H1 (cell line): ENCODE data around the gene KRT3. TPM values are rescaled to one million over a fixed set of nuclear protein-coding genes. Genes with fewer than 3 reads are reported as not detected.

Experiments used
- CTCF ChIA-PET: fragments of 300-600 bp; sonication (Branson Sonifier 250); formaldehyde crosslinking; loops from one replicate; lab custom pipeline; 2021; ENCODE audit not compliant: partially characterized antibody; lab: Charles Lee
- POLR2A ChIA-PET: fragments of 300-600 bp; sonication (Branson Sonifier 250); formaldehyde crosslinking; loops from one replicate; lab custom pipeline; 2021; ENCODE audit warnings: inconsistent platforms; ENCODE audit not compliant: partially characterized antibody; lab: Charles Lee
- DNase-seq, 2 experiments: peaks; one replicate each; pipeline versions ENCODE4 v3.0.0 to v3.0.0-alpha.2; 2010 to 2022; ENCODE audit warnings: low spot score in 2 of 2, low read depth in 1 of 2, mixed read lengths in 1 of 2
- FAIRE-seq: peaks from 2 replicates; lab custom pipeline; 2011; peaks lifted over from hg19 to GRCh38; lab: Jason Lieb, UNC
- H2AFZ ChIP-seq: 2 replicates; pipeline ENCODE4 v1.8.1; 2012; ENCODE audit warnings: low read length, inconsistent platforms
- H2AK5ac ChIP-seq: 2 replicates; pipeline ENCODE4 v1.6.1; 2013; ENCODE audit warnings: low read depth, low read length
- H2BK120ac ChIP-seq: replicated peaks from 2 replicates; pipeline ENCODE3; 2013; ENCODE audit warnings: low read depth, low read length, inconsistent platforms
- H2BK12ac ChIP-seq: 2 replicates; pipeline ENCODE4 v1.6.1; 2013; ENCODE audit warnings: low read depth, low read length
- H2BK15ac ChIP-seq: 2 replicates; pipeline ENCODE4 v1.6.1; 2013; ENCODE audit warnings: low read length
- H2BK20ac ChIP-seq: 2 replicates; pipeline ENCODE4 v1.6.1; 2013; ENCODE audit warnings: low read length
- H2BK5ac ChIP-seq: 2 replicates; pipeline ENCODE4 v1.6.1; 2013; ENCODE audit warnings: low read depth, low read length
- H3K14ac ChIP-seq: 2 replicates; pipeline ENCODE4 v1.6.1; 2013; ENCODE audit warnings: inconsistent platforms; ENCODE audit not compliant: insufficient read length
- H3K18ac ChIP-seq: 2 replicates; pipeline ENCODE4 v1.6.1; 2013; ENCODE audit warnings: low read length; ENCODE audit errors: extremely low read depth
- H3K23ac ChIP-seq: 2 replicates; pipeline ENCODE4 v1.6.1; 2013; ENCODE audit warnings: inconsistent platforms; ENCODE audit not compliant: insufficient read length
- H3K23me2 ChIP-seq: 2 replicates; pipeline ENCODE4 v1.6.1; 2013; ENCODE audit warnings: low read depth, low read length
- H3K27ac ChIP-seq: 2 replicates; pipeline ENCODE4 v1.6.1; 2011; ENCODE audit warnings: low read depth, low read length, inconsistent platforms
- H3K27me3 ChIP-seq, 4 experiments: replicated peaks in 1 of 4; 1 replicate in 1 of 4; 2 replicates in 3 of 4; pipeline versions ENCODE4 v1.6.1 to v1.8.1; 2011 to 2013; ENCODE audit warnings: low read length in 3 of 4, mild to moderate bottlenecking in 3 of 4, inconsistent platforms in 2 of 4, mixed read lengths in 2 of 4, moderate library complexity in 1 of 4; ENCODE audit not compliant: control insufficient read depth in 3 of 4, insufficient read depth in 3 of 4; ENCODE audit errors: extremely low read depth in 1 of 4
- H3K36me3 ChIP-seq, 4 experiments: 2 replicates each; pipeline versions ENCODE4 v1.6.1 to v1.8.1; 2011 to 2013; ENCODE audit warnings: mild to moderate bottlenecking in 4 of 4, low read length in 3 of 4, moderate library complexity in 2 of 4, control low read depth in 1 of 4, inconsistent platforms in 1 of 4; ENCODE audit not compliant: insufficient read depth in 4 of 4, control insufficient read depth in 2 of 4
- H3K4ac ChIP-seq: replicated peaks from 2 replicates; pipeline ENCODE3; 2013; ENCODE audit warnings: low read length, low read depth, mixed read lengths, inconsistent platforms; ENCODE audit not compliant: insufficient read length
- H3K4me1 ChIP-seq, 4 experiments: replicated peaks in 1 of 4; 1 replicate in 1 of 4; 2 replicates in 3 of 4; pipeline versions ENCODE4 v1.6.1 to v1.8.1; 2011 to 2013; ENCODE audit warnings: low read length in 3 of 4, inconsistent platforms in 2 of 4, mixed read lengths in 1 of 4; ENCODE audit not compliant: insufficient read depth in 4 of 4, control insufficient read depth in 3 of 4
- H3K4me2 ChIP-seq, 2 experiments: 2 replicates each; pipeline versions ENCODE4 v1.6.1 to v1.8.1; 2011 to 2013; ENCODE audit warnings: low read depth in 2 of 2, low read length in 2 of 2, control low read depth in 1 of 2, inconsistent platforms in 1 of 2, mild to moderate bottlenecking in 1 of 2; ENCODE audit not compliant: insufficient read depth in 1 of 2
- H3K4me3 ChIP-seq, 4 experiments: fragments of 200-600, 300-600 bp in 1 of 4; sonication (generic), shearing (Covaris generic), sonication (Bioruptor Twin) in 1 of 4; 2 replicates each; pipeline versions ENCODE4 v1.5.1 to v1.8.1; 2011 to 2016; ENCODE audit warnings: low read length in 4 of 4, low read depth in 3 of 4, control low read depth in 2 of 4, inconsistent platforms in 2 of 4, mild to moderate bottlenecking in 2 of 4, mixed read lengths in 1 of 4, moderate library complexity in 1 of 4; ENCODE audit not compliant: insufficient read depth in 2 of 4; ENCODE audit errors: extremely low read depth in 1 of 4
- H3K56ac ChIP-seq: replicated peaks from 2 replicates; pipeline ENCODE3; 2013; ENCODE audit warnings: low read depth, mild to moderate bottlenecking, mixed read lengths, low read length, inconsistent platforms; ENCODE audit not compliant: insufficient read length
- H3K79me1 ChIP-seq: 2 replicates; pipeline ENCODE4 v1.6.1; 2013; ENCODE audit warnings: low read depth, low read length, control low read depth
- H3K79me2 ChIP-seq, 2 experiments: 2 replicates each; pipeline versions ENCODE4 v1.6.1 to v1.8.1; 2012 to 2013; ENCODE audit warnings: low read length in 2 of 2, mild to moderate bottlenecking in 2 of 2, inconsistent platforms in 1 of 2; ENCODE audit not compliant: insufficient read depth in 2 of 2, control insufficient read depth in 1 of 2
- H3K9ac ChIP-seq, 4 experiments: replicated peaks in 1 of 4; 1 replicate in 1 of 4; 2 replicates in 3 of 4; pipeline versions ENCODE4 v1.6.1 to v1.8.1; 2011 to 2013; ENCODE audit warnings: low read depth in 3 of 4, low read length in 3 of 4, control low read depth in 2 of 4, mild to moderate bottlenecking in 2 of 4, moderate library complexity in 2 of 4, inconsistent platforms in 1 of 4; ENCODE audit errors: extremely low read depth in 1 of 4
- H3K9me3 ChIP-seq, 2 experiments: 2 replicates each; pipeline versions ENCODE4 v1.6.1 to v1.8.1; 2012 to 2013; ENCODE audit warnings: mild to moderate bottlenecking in 2 of 2, moderate library complexity in 2 of 2, control low read depth in 1 of 2, inconsistent platforms in 1 of 2, low read depth in 1 of 2, low read length in 1 of 2, mixed read lengths in 1 of 2; ENCODE audit not compliant: insufficient read depth in 2 of 2
- H4K20me1 ChIP-seq, 2 experiments: replicated peaks in 1 of 2; 2 replicates each; pipeline versions ENCODE3 to v1.8.1; 2011 to 2013; ENCODE audit warnings: inconsistent platforms in 2 of 2, low read length in 2 of 2, mild to moderate bottlenecking in 1 of 2; ENCODE audit not compliant: insufficient read depth in 2 of 2, control insufficient read depth in 1 of 2
- H4K5ac ChIP-seq: 2 replicates; pipeline ENCODE4 v1.6.1; 2013; ENCODE audit warnings: low read length, low read depth, mixed read lengths, inconsistent platforms; ENCODE audit not compliant: insufficient read length
- H4K8ac ChIP-seq: 2 replicates; pipeline ENCODE4 v1.8.0; 2013; ENCODE audit warnings: mild to moderate bottlenecking, moderate library complexity, low read length, inconsistent platforms; ENCODE audit not compliant: insufficient read depth; ENCODE audit errors: extremely low read depth
- H4K91ac ChIP-seq: replicated peaks from 2 replicates; pipeline ENCODE3; 2013; ENCODE audit warnings: low read length, mixed read lengths, inconsistent platforms; ENCODE audit not compliant: insufficient read length
- EP300 ChIP-seq, 2 experiments: IDR thresholded peaks; 1 replicate in 1 of 2; 2 replicates in 1 of 2; pipeline ENCODE4 v1.6.1; 2011 to 2012; ENCODE audit warnings: low read depth in 2 of 2, low read length in 2 of 2, mild to moderate bottlenecking in 2 of 2, borderline replicate concordance in 1 of 2, inconsistent platforms in 1 of 2, moderate library complexity in 1 of 2
- HDAC6 ChIP-seq: IDR thresholded peaks from one replicate; pipeline ENCODE4 v1.7.1; 2012; ENCODE audit warnings: low read depth, mild to moderate bottlenecking, inconsistent platforms, low read length, moderate library complexity
- KDM1A ChIP-seq: fragments of 200-600, 300-600 bp; sonication (generic); IDR thresholded peaks from 2 replicates; pipeline ENCODE4 v1.7.1; 2016; ENCODE audit warnings: mild to moderate bottlenecking, low read length, borderline replicate concordance
- WGBS, 2 experiments: shearing (Covaris generic) in 1 of 2; methylation state at CpG; one replicate each; pipeline versions ENCODE4 v1.1.6 to v1.1.7; 2013 to 2015; ENCODE audit warnings: low lambda C conversion rate in 2 of 2, mixed read lengths in 2 of 2, inconsistent platforms in 1 of 2, low coverage in 1 of 2, missing lambda C conversion rate in 1 of 2; ENCODE audit not compliant: insufficient replicate concordance in 2 of 2, insufficient coverage in 1 of 2, insufficient read length in 1 of 2; ENCODE audit errors: extremely low coverage in 1 of 2, missing lambda C conversion rate in 1 of 2; 5-methylcytosine and 5-hydroxymethylcytosine counted together
- polyA plus RNA-seq, 7 experiments: library from polyadenylated mRNA; depleted of rRNA in 3 of 7; stranded (reverse) in 5 of 7; unstranded in 2 of 7; fragments of >200 nt in 5 of 7; fragments of 200-250 nt in 2 of 7; gene quantifications; 1 replicate in 5 of 7; 2 replicates in 1 of 7; 4 replicates in 1 of 7; pipeline versions ENCODE4 v1.2.1 to v1.2.3, GENCODE V29; 2011 to 2013; ENCODE audit warnings: missing spikeins in 2 of 7, mixed read lengths in 2 of 7
- total RNA-seq: library from RNA; stranded (reverse); fragmentation: NEBNext Ultra II Directional; extraction: Animal tissue kit (Norgen Biotek cat#: 25700); gene quantifications from 2 replicates; pipeline ENCODE4 v1.2.1, GENCODE V29; 2021
- TF ChIP-seq, protein P1 (sequence below): IDR thresholded peaks from 2 replicates; pipeline ENCODE4 v1.6.1; 2012; ENCODE audit warnings: inconsistent platforms

Gene KRT3
- total and polyA plus RNA-seq, 2 of the 8 experiments (the other 6 are each of a cell fraction or from before 2014, with no cell fraction given) = not detected

DNA sequence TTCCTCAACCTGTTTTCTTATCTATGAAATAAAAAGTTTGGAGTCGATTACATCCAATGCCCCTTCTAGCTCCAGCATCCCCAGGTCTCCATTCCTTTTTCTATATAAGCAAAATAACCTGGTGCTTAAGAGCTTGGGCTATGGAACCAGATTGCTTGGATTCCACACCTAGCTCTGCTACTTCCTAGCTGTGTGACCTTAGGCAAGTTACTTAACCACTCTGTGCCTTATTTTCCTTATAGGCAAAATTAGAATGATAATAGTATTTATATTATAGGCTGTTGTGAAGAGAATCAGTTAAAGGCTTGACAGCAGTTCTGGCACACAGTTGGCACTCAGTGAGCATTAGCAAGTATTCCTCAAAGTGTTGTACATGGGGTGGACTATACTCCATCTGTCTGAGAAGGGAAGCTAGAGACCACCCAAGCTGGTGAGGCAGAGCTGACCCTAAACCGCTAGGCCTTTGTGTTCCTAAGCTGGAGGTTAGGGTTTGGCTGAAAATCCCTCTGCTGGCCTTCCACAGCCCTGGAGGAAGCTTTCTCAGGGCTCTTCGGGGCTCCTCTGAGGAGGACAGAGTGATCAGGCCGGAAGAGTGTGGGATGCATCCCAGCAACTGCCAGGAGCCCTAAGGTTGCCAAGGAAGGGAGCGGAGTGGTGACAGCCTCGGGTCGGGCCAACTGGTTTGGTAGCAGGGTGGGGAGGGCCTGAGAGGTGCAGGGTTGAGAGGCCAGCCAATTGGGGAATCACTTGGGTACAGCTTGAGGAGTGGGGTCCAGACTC is 24.0 kb upstream of the KRT3 start:
- no peaks in the 10 kb centered on the region for H3K79me2 ChIP-seq
- no peaks in the 10 kb centered on the region for H3K79me1 ChIP-seq
- TF ChIP-seq EP300 (IDR thresholded peaks at IDR 0.05; ENCODE audit: borderline replicate concordance in 1 of 2, low read depth in 2 of 2, low read length in 2 of 2) (no peak), HDAC6 (no peak), KDM1A (peak; percentile 70; the same call in 1 of the 2 replicates)
- TF ChIP-seq, protein P1, sequence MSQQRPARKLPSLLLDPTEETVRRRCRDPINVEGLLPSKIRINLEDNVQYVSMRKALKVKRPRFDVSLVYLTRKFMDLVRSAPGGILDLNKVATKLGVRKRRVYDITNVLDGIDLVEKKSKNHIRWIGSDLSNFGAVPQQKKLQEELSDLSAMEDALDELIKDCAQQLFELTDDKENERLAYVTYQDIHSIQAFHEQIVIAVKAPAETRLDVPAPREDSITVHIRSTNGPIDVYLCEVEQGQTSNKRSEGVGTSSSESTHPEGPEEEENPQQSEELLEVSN = no peak
- no peak overlapping the region for H3K23ac ChIP-seq
- H3K4me1 ChIP-seq = no peaks in the 10 kb centered on the region
- no peak overlapping the region for H3K4ac ChIP-seq
- FAIRE-seq = no peak
- no peak for DNase-seq
- no peak overlapping the region for H3K56ac ChIP-seq
- 0 out of 7 replicates have a peak, but pooled peaks cover 0 to 2% (median 0%) of the 10 kb centered on the region in 4 experiments for H3K27me3 ChIP-seq
- CTCF ChIA-PET = interaction anchor here (0.6 to 1.3 kb wide), 10 partner anchors 12 to 607 kb away, joined by 3 to 4 read pairs (median 3); no protein-coding TSS in a partner anchor
- no peak overlapping the region for H3K18ac ChIP-seq
- POLR2A ChIA-PET = no interaction called here
- no peak overlapping the region for H2BK20ac ChIP-seq
- H3K9me3 ChIP-seq = no peaks in the 10 kb centered on the region
- H2BK15ac ChIP-seq = no peak overlapping the region
- no peaks in the 10 kb centered on the region for H3K36me3 ChIP-seq
- WGBS, 2 experiments = 84% methylated on average over 7 of the region's 7 CpGs; no CpG with 5 or more reads in 1 of the 2 experiments
- no peaks in the 10 kb centered on the region for H4K20me1 ChIP-seq
- no peak overlapping the region for H2BK12ac ChIP-seq
- H3K9ac ChIP-seq = no peak overlapping the region
- H3K14ac ChIP-seq = no peak overlapping the region
- H3K4me2 ChIP-seq = no peak overlapping the region
- H4K91ac ChIP-seq = no peak overlapping the region
- H4K8ac ChIP-seq = no peak overlapping the region
- no peak overlapping the region for H2BK5ac ChIP-seq
- H4K5ac ChIP-seq = no peak overlapping the region
- no peak overlapping the region for H3K27ac ChIP-seq
- H2AK5ac ChIP-seq = no peak overlapping the region
- no peaks in the 10 kb centered on the region for H3K23me2 ChIP-seq
- no peak overlapping the region for H2AFZ ChIP-seq
- H3K4me3 ChIP-seq = no peak overlapping the region
- no peak overlapping the region for H2BK120ac ChIP-seq
